HepG2 (cell line): Measurements from ENCODE around the gene CRKL. TPM values are rescaled to one million over a fixed set of nuclear protein-coding genes. Genes with fewer than 3 reads are reported as not detected.

Experiments
- ATAC-seq: fragments of 200-7000 bp; cut with Tn5 transposase; 3 replicates; pipeline ENCODE4 v1.9.1; 2020; ENCODE audit warnings: mild to moderate bottlenecking, moderate library complexity
- BruUV-seq: library from RNA; stranded (reverse); fragments of 400-500 nt; replicated peaks from 2 replicates; lab custom pipeline; 2021; lab: Mats Ljungman, UMichigan
- CTCF ChIA-PET: fragments of 300-600 bp; formaldehyde crosslinking; extraction: SDS; loops from one replicate; lab custom pipeline; 2021; ENCODE audit warnings: low total read pairs, inconsistent platforms, low intra/inter-chr PET ratio; lab: Yijun Ruan, JAX
- POLR2A ChIA-PET: fragments of 350-600 bp; sonication (Branson Sonifier 250); formaldehyde crosslinking; loops from one replicate; lab custom pipeline; 2020; ENCODE audit warnings: antibody characterized with exemption, inconsistent platforms; lab: Yijun Ruan, JAX
- DNase-seq: peaks from one replicate; pipeline ENCODE4 v3.0.0-alpha.2; 2015; ENCODE audit warnings: low spot score
- FAIRE-seq: peaks from 3 replicates; lab custom pipeline; 2011; peaks lifted over from hg19 to GRCh38; lab: Jason Lieb, UNC
- H2AFZ ChIP-seq: one replicate; pipeline ENCODE4 v1.6.1; 2011; ENCODE audit warnings: low read length, inconsistent platforms
- H3K27ac ChIP-seq: fragments of 300-600 bp; 3 replicates; pipeline ENCODE4 v1.8.0; 2011; ENCODE audit warnings: mixed run types, mild to moderate bottlenecking, mixed read lengths, low read length, inconsistent platforms; ENCODE audit not compliant: insufficient read depth; ENCODE audit errors: extremely low read length
- H3K27me3 ChIP-seq, 2 experiments: fragments of 200-600 bp in 1 of 2; 2 replicates in 1 of 2; 3 replicates in 1 of 2; pipeline versions ENCODE4 v1.6.0 to v1.8.0; 2011; ENCODE audit warnings: low read length in 2 of 2, mild to moderate bottlenecking in 2 of 2, moderate library complexity in 2 of 2, inconsistent platforms in 1 of 2; ENCODE audit not compliant: insufficient read depth in 2 of 2, control insufficient read depth in 1 of 2
- H3K36me3 ChIP-seq, 2 experiments: fragments of 200-600 bp in 1 of 2; replicated peaks in 1 of 2; 2 replicates in 1 of 2; 3 replicates in 1 of 2; pipeline versions ENCODE4 v1.5.1 to v1.8.0; 2011; ENCODE audit warnings: low read length in 2 of 2, inconsistent platforms in 1 of 2; ENCODE audit not compliant: insufficient read depth in 2 of 2, control insufficient read depth in 1 of 2
- H3K4me1 ChIP-seq: 2 replicates; pipeline ENCODE4 v1.5.1; 2012; ENCODE audit warnings: low read length, inconsistent platforms; ENCODE audit not compliant: insufficient read depth
- H3K4me2 ChIP-seq: 2 replicates; pipeline ENCODE4 v1.6.0; 2011; ENCODE audit warnings: low read depth, low read length, inconsistent platforms
- H3K4me3 ChIP-seq, 3 experiments: fragments of 200-600 bp in 1 of 3; sonication (generic), shearing (Covaris generic) in 1 of 3; replicated peaks in 1 of 3; 2 replicates each; pipeline ENCODE4 v1.5.1; 2011 to 2016; ENCODE audit warnings: low read length in 3 of 3, inconsistent platforms in 2 of 3, low read depth in 2 of 3, mild to moderate bottlenecking in 2 of 3, control low read depth in 1 of 3, mixed read lengths in 1 of 3; ENCODE audit not compliant: insufficient read depth in 1 of 3
- H3K79me2 ChIP-seq: one replicate; pipeline ENCODE4 v1.6.1; 2011; ENCODE audit warnings: low read length, inconsistent platforms; ENCODE audit not compliant: insufficient read depth
- H3K9ac ChIP-seq: 2 replicates; pipeline ENCODE4 v1.6.0; 2011; ENCODE audit warnings: mild to moderate bottlenecking, low read depth, low read length, inconsistent platforms; ENCODE audit not compliant: insufficient read depth
- H3K9me3 ChIP-seq: 2 replicates; pipeline ENCODE4 v1.5.1; 2012; ENCODE audit warnings: mild to moderate bottlenecking, low read length
- H4K20me1 ChIP-seq: 2 replicates; pipeline ENCODE4 v1.6.0; 2011; ENCODE audit warnings: inconsistent platforms, mild to moderate bottlenecking, low read length, moderate library complexity; ENCODE audit not compliant: insufficient read depth
- BCL6 ChIP-seq: IDR thresholded peaks from 2 replicates; pipeline ENCODE4 v1.6.1; 2016; ENCODE audit warnings: missing genetic modification reagents, missing compliant biosample characterization
- CBX2 ChIP-seq, 2 experiments: fragments of 200-600 bp in 1 of 2; sonication (generic); formaldehyde crosslinking in 1 of 2; IDR thresholded peaks; 2 replicates each; pipeline versions ENCODE4 v1.7.0 to v1.8.1; 2018 to 2022; ENCODE audit warnings: low read depth in 2 of 2, low read length in 1 of 2, mild to moderate bottlenecking in 1 of 2, missing genetic modification reagents in 1 of 2
- E2F5 ChIP-seq: sonication (generic); formaldehyde crosslinking; conservative IDR thresholded peaks from 2 replicates; pipeline ENCODE4 v1.4.0; 2020; ENCODE audit warnings: missing genetic modification reagents
- HOXA3 ChIP-seq: sonication (generic); formaldehyde crosslinking; IDR thresholded peaks from 2 replicates; pipeline ENCODE4 v1.5.0; 2020; ENCODE audit warnings: missing genetic modification reagents
- KAT2B ChIP-seq: fragments of 150-350 bp; IDR thresholded peaks from 2 replicates; pipeline ENCODE4 v1.6.1; 2014; ENCODE audit warnings: low read depth, low read length, borderline replicate concordance
- KDM5A ChIP-seq: fragments of 200-600 bp; sonication (generic); IDR thresholded peaks from 2 replicates; pipeline ENCODE4 v1.7.0; 2018; ENCODE audit warnings: antibody characterized with exemption, mild to moderate bottlenecking, low read length, borderline replicate concordance
- KLF16 ChIP-seq, 2 experiments: sonication (generic) in 1 of 2; formaldehyde crosslinking in 1 of 2; IDR thresholded peaks; 2 replicates each; pipeline versions ENCODE4 v1.6.1 to v1.8.0; 2016 to 2023; ENCODE audit warnings: missing genetic modification reagents in 2 of 2, missing compliant biosample characterization in 1 of 2
- NRL ChIP-seq: sonication (generic); formaldehyde crosslinking; IDR thresholded peaks from 2 replicates; pipeline ENCODE4 v1.5.0; 2020; ENCODE audit warnings: missing genetic modification reagents, mild to moderate bottlenecking, moderate library complexity, borderline replicate concordance
- PHB2 ChIP-seq: fragments of 450-650 bp; IDR thresholded peaks from 2 replicates; pipeline ENCODE4 v1.6.1; 2018; ENCODE audit not compliant: partially characterized antibody
- SALL1 ChIP-seq: sonication (generic); formaldehyde crosslinking; IDR thresholded peaks from 2 replicates; pipeline ENCODE4 v1.8.0; 2022; ENCODE audit warnings: mild to moderate bottlenecking, missing genetic modification reagents
- SALL2 ChIP-seq: sonication (generic); formaldehyde crosslinking; IDR thresholded peaks from 2 replicates; pipeline ENCODE4 v1.8.1; 2023; ENCODE audit warnings: mild to moderate bottlenecking, missing genetic modification reagents, inconsistent platforms
- SMAD3 ChIP-seq: sonication (generic); formaldehyde crosslinking; IDR thresholded peaks from 2 replicates; pipeline ENCODE4 v1.4.0; 2020; ENCODE audit warnings: missing genetic modification reagents
- SOX13 ChIP-seq, 3 experiments: fragments of 450-650 bp in 1 of 3; sonication (generic) in 1 of 3; formaldehyde crosslinking in 1 of 3; IDR thresholded peaks in 2 of 3; conservative IDR thresholded peaks in 1 of 3; 2 replicates each; pipeline versions ENCODE4 v1.5.0 to v1.6.1; 2016 to 2020; ENCODE audit warnings: antibody characterized with exemption in 1 of 3, mild to moderate bottlenecking in 1 of 3, missing compliant biosample characterization in 1 of 3, missing genetic modification reagents in 1 of 3, moderate library complexity in 1 of 3
- TGIF2 ChIP-seq: IDR thresholded peaks from 2 replicates; pipeline ENCODE4 v1.6.1; 2016; ENCODE audit warnings: control low read depth, missing compliant biosample characterization
- ZEB1 ChIP-seq: IDR thresholded peaks from 2 replicates; pipeline ENCODE4 v1.6.1; 2012; ENCODE audit warnings: mild to moderate bottlenecking, low read depth, inconsistent platforms; ENCODE audit not compliant: insufficient replicate concordance
- ZKSCAN1 ChIP-seq: fragments of 150-350 bp; IDR thresholded peaks from 2 replicates; pipeline ENCODE4 v1.6.1; 2014; ENCODE audit warnings: low read length
- ZNF331 ChIP-seq: sonication (generic); formaldehyde crosslinking; IDR thresholded peaks from 2 replicates; pipeline ENCODE4 v1.4.0; 2020; ENCODE audit warnings: missing genetic modification reagents
- ZNF7 ChIP-seq: IDR thresholded peaks from 2 replicates; pipeline ENCODE4 v1.6.1; 2016; ENCODE audit warnings: missing biosample characterization, missing genetic modification reagents
- ZSCAN25 ChIP-seq: sonication (generic); formaldehyde crosslinking; IDR thresholded peaks from 2 replicates; pipeline ENCODE4 v1.8.0; 2022; ENCODE audit warnings: mild to moderate bottlenecking, missing genetic modification reagents
- WGBS: methylation state at CpG from one replicate; pipeline ENCODE4 v1.1.6; 2017; ENCODE audit warnings: low lambda C conversion rate; 5-methylcytosine and 5-hydroxymethylcytosine counted together
- in situ Hi-C: cut with HindIII; loops from 2 replicates; pipeline ENCODE4 v1.10.0; 2017; ENCODE audit warnings: low pct_unique_long_range_greater_than_20kb; ENCODE audit not compliant: extremely low pct_ligation_motif_present
- intact Hi-C: fragments of 100-400 bp; cut with micrococcal nuclease; formaldehyde crosslinking; loops from one replicate; pipeline ENCODE4 v1.10.0; 2022; ENCODE audit not compliant: unreplicated experiment
- polyA plus RNA-seq, 8 experiments: library from polyadenylated mRNA; depleted of rRNA in 3 of 8; stranded (reverse) in 7 of 8; unstranded in 1 of 8; fragments of >200 nt; fragmentation: Illumina TruSeq in 4 of 8; extraction: Trizol in 4 of 8; gene quantifications; 2 replicates each; pipeline versions ENCODE4 v1.2.1 to v1.2.3, GENCODE V29; 2011 to 2016; ENCODE audit warnings: low read depth in 4 of 8, missing spikeins in 1 of 8, mixed read lengths in 1 of 8; ENCODE audit not compliant: insufficient read depth in 1 of 8
- total RNA-seq, 5 experiments: library from RNA; depleted of rRNA; stranded (reverse); fragments of >200 nt; fragmentation: Illumina TruSeq; extraction: Trizol; gene quantifications; 2 replicates each; pipeline ENCODE4 v1.2.3, GENCODE V29; 2016; ENCODE audit warnings: low read depth in 1 of 5

Gene CRKL
- total and polyA plus RNA-seq, 2 of the 13 experiments (the other 11 are each of a cell fraction or from before 2014, with no cell fraction given) = 37.4 to 60.6 TPM

- in situ Hi-C loops (loop anchor here (5.0 kb wide), 1 partner anchor 37 kb away; the partner anchor contains the start of gene CRKL), intact Hi-C loops (loop anchor here (10.0 kb wide), 1 partner anchor 179 kb away; the partner anchor contains the start of gene SERPIND1)
- Histone ChIP-seq H3K79me2 (peaks cover 70% of the 10 kb centered on the region), H2AFZ (no peak overlapping the region), H4K20me1 (peaks cover 11% of the 10 kb centered on the region), H3K4me1 (peaks cover 86% of the 10 kb centered on the region), H3K4me2 (peak overlapping the region; percentile 72), H3K9ac (peak overlapping the region; percentile 58; the same call in 1 of the 2 replicates), H3K9me3 (no peaks in the 10 kb centered on the region), H3K36me3 (peaks cover 1 to 9% of the 10 kb centered on the region in 2 experiments), H3K27me3 (no peaks in the 10 kb centered on the region; a peak in 1 of 5 replicates), H3K4me3 (peak overlapping the region in 2 of 3 experiments; percentile 8 to 23; a peak in 4 of 6 replicates), H3K27ac (peak overlapping the region; percentile 82)
- DNase-seq (peak; percentile 67), ATAC-seq (no peak), FAIRE-seq (peak; percentile 56)
- ChIA-PET POLR2A (interaction anchor here (0.8 to 5.0 kb wide), 6 partner anchors 10 to 68 kb away, joined by 3 to 14 read pairs (median 7); partner anchors contain the start of genes CRKL, LZTR1 and THAP7), CTCF (no interaction called here)
- TSS peak; percentile 37 for BruUV-seq
- WGBS = 65% methylated on average over 8 of the region's 8 CpGs
- TF ChIP-seq NRL (CRISPR knock-in tag) (no peak), ZNF7 (CRISPR knock-in tag) (no peak), ZNF331 (CRISPR knock-in tag) (0 out of 2 replicates have a peak, but pooled peaks have one; percentile 53), SOX13 (IDR thresholded peaks at IDR 0.05) (no peak), SOX13 (CRISPR knock-in tag; conservative IDR thresholded peaks at IDR 0.05 in 1 of 2, IDR thresholded peaks at IDR 0.05 in 1 of 2) (peak in 1 of 2 experiments; percentile 35; a peak in 1 of 4 replicates), BCL6 (peak; percentile 97), HOXA3 (CRISPR knock-in tag) (0 out of 2 replicates have a peak, but pooled peaks have one; percentile 24), ZEB1 (peak; percentile 29), ZKSCAN1 (no peak), KAT2B (no peak), ZSCAN25 (CRISPR knock-in tag) (0 out of 2 replicates have a peak, but pooled peaks have one; percentile 36), SMAD3 (CRISPR knock-in tag) (0 out of 2 replicates have a peak, but pooled peaks have one; percentile 24), SALL1 (CRISPR knock-in tag) (peak; percentile 29), E2F5 (no peak), SALL2 (CRISPR knock-in tag) (0 out of 2 replicates have a peak, but pooled peaks have one; percentile 42), PHB2 (no peak), CBX2 (IDR thresholded peaks at IDR 0.05; ENCODE audit: low read depth, low read length) (no peak), CBX2 (CRISPR knock-in tag; IDR thresholded peaks at IDR 0.05; ENCODE audit: low read depth) (no peak), KDM5A (no peak), TGIF2 (CRISPR knock-in tag) (0 out of 2 replicates have a peak, but pooled peaks have one; percentile 26), KLF16 (CRISPR knock-in tag; IDR thresholded peaks at IDR 0.05) (peak in 1 of 2 experiments; percentile 58; a peak in 1 of 4 replicates)
Observed at GRCh38 chr22:20953668-20954500, 36.7 kb downstream of the CRKL start.
